NCI-H2171 treated with DMSO at 0.1 percent for 48 hours (cell line): ENCODE measurements around the gene SPATC1L.
"Not testable (repeated sequence)": the region's sequence is repeated elsewhere in the genome, so short reads cannot be mapped to it uniquely, and the experiment has no call there.

ENCODE experiments used
- DNase-seq: peaks from one replicate; lab custom pipeline; 2025; lab: John Stamatoyannopoulos, UW

SPATC1L gene

DNA sequence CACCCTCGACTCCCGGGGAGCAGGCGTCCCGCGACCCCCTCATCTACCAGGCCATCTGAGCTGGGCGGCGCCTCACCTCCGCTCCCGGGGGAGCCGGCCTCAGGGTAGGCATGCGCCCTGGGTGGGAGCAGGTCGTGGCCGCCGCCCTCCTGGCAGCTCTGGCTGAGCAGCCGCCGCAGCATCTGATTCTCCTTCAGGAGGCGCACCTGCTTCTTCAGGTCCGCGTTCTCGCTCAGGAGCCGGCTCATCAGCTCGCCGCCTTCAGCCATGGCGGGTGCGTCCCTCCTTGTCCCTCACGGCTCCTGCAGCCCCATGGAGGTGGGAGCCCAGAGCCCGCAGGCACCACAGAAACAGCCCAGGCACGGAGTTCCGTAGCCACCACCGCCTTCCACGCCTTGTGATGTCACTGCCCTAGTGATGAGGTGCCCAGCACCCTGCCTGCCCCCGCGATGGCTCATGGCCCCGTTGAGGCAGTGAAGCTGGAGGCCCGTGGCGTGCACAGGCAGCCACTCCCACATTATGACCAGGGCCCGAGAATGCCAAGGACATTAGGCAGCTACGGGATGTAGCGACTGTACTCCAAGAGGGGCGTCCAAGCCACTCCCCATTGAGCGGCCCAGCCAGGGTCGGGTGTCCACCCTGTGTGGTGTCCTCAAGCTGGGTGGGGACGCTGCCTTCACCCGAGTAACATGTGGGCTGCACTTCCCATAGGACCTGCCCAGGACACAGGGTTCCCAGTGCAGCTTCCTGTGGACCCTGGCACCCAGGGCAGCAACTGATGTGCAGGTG lies 1.5 kb downstream of the SPATC1L start:
- DNase-seq: no peak

DNA sequence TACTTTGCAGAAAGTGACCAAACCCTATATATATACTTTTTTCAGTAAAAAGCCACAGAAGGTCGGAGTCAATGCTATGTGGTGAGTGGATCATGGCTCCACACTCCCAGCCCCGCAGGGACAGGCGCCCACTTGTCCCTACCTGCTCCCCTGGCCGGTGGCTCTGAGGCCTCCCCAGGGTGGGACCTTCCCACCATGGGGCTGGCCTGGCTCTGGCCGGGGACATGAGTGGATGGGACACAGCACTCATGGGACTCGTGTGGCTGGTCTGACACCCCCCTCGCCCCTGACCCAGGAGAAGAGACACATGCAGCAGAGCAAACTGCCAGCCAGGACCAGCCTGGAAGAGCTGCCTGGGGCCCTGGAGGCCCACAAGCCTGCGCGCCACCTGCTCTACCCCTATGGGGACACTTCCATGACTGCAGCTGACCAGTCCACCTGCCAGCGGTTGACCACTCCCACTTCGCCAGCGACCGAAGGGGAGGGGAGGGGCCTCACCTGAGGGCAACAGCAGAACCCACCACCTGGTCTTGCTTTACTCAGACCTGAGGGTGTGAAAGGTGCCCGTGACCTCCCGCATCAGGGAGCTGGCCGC lies 2.2 kb downstream of the SPATC1L start:
- no peak for DNase-seq

- no peak for DNase-seq
Measured at GRCh38 chr21:46181436-46181835, 2.8 kb downstream of the SPATC1L start.

DNA sequence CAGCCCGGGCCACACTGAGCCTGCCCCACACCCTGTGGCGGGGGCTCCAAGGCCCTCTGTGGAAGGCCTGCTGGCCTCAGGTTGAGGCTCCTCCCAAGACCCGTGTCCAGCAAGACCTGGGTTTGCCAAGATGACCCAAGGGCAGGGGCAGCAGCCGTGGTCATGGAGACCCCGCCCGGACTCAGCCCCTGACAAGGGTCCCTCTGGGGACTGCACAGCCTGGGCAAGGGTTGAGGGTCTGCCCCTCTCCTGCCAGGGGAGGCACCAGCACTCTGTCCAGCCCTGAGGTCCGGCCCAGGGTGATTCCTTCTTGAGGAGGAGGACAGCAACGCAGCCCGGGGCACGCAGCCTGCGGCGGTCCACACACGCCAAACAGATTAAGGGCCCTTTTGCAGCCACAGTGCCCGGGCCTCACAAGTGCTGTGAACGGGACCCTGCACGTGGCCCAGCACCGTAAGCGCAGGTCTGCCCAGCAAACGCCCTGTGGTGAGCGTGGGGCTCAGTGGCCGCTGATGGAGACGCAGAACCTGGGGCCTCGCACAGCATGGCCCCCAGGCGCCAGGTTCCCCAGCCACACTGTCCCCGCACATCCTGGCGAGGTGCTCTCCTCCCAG lies 3.4 kb downstream of the SPATC1L start:
- no peak for DNase-seq

DNA sequence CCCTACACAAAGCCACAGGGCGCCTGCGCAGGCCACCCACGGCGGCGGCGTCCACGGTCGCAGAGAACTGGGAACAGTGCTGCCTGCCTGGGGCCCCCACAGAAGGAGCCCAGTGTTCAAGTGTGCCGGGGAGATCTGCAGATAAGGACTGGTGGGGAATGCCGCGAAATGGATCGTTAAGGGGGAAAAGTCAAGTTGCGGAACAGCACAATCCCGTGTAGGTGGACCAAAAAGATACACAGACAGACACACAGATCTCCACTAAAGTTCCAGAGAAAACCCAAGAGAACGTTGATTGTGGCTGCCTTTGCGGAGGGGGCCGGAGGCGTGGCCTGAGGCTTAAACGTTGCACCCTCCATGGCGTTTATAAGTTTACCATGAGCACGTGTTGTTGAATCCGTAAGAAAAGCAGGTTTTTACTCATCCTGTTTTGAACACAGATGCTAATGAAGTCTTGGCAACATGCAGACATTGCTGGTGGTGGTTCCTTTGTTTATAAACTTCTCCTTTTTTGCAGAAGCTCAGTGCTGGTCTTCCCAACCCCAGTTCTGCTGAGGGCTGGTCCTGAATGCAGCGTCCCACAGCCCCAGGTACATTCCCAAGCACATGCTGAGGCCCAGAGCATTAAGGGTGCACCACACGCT lies 4.1 kb downstream of the SPATC1L start:
- DNase-seq: no peak

DNA sequence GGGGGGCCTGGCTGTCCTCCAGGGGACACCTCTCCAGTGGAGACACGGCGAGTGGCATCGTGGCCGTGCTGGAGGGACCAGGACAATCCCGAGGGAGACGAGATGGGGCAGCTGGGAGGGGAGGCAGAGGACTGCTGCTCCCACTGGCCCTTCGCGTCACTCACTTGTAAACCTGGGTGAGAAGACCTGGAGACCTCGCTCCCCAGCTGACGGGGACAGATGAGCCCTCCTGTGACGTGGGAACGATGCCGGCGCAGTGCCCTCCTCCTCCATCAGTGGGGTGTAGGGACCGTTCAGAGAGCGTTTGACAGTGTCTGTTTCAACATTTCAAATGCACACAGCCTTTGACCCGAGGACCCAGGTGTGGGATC lies 4.6 kb downstream of the SPATC1L start:
- DNase-seq: no peak

DNA sequence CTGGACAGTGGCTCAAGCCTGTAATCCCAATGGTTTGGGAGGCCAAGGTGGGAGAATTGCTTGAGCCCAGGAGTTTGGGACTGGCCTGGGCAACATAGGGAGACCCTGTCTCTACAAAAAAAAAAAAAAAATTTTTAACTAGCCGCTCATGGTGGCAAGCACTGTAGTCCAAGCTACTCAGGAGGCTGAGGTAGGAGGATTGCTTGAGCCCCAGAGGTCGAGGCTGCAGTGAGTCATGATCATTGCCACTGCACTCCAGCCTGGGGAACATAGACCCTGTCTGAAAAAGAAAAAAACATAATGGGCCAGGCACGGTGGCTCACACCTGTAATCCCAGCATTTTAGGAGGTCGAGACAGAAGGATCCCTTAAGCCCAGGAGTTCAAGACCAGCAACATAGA lies 5.3 kb downstream of the SPATC1L start:
- DNase-seq: no peak

GRCh38 chr21:46176443-46177129 lies 7.7 kb downstream of the SPATC1L start:
- not testable (repeated sequence) for DNase-seq

DNA sequence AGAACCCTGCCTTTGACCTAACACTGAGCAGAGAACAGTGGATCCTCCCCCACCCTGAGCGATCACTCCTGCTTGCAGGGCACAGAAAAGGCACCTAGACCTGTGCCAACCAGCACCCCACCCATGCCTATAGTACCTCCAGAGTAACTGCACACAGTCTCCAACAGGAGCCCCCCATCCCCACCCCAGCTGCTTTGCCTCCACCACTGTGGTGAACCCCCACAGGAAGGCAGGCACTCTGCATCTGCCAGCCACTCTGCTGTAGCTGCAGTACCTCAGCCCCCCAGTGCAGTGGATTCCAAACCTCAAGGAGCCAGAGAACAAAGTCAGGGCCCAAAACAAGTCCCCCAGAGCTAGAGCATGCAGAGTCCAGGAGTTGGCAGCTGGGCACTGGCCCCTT lies 10.7 kb downstream of the SPATC1L start:
- DNase-seq: no peak

DNA sequence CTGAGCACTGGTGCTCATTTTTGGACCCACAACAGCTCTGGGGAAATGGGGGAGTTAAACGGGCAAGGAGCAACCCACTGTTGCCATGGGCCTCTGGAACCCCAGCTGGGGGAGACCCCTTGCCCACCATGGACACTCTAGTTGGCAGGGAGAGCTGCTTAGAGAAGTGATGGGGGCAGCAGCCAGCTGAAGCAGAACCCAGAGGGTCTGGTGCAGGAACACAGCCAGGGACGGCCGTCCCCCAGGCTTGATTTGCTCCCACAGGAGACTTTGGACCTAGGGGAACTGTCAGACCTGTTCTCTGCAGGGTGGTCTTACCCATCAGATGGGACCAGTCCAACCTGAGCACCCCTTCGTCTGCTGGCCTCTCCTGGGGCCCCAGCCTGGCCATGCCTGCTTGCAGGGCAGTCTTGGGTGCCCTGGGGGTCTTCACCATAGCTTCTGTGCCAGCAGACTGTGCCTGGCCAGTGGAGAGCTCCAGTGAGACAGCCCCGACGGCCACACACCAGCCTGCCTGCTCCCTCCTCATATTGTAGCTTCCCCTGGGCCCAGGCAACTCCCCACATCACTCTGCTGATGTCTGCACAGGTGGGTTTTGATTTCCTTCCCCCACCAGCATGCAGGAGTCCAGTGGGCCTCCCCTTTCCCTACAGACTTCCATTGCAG lies 11.3 kb downstream of the SPATC1L start:
- DNase-seq: no peak

DNA sequence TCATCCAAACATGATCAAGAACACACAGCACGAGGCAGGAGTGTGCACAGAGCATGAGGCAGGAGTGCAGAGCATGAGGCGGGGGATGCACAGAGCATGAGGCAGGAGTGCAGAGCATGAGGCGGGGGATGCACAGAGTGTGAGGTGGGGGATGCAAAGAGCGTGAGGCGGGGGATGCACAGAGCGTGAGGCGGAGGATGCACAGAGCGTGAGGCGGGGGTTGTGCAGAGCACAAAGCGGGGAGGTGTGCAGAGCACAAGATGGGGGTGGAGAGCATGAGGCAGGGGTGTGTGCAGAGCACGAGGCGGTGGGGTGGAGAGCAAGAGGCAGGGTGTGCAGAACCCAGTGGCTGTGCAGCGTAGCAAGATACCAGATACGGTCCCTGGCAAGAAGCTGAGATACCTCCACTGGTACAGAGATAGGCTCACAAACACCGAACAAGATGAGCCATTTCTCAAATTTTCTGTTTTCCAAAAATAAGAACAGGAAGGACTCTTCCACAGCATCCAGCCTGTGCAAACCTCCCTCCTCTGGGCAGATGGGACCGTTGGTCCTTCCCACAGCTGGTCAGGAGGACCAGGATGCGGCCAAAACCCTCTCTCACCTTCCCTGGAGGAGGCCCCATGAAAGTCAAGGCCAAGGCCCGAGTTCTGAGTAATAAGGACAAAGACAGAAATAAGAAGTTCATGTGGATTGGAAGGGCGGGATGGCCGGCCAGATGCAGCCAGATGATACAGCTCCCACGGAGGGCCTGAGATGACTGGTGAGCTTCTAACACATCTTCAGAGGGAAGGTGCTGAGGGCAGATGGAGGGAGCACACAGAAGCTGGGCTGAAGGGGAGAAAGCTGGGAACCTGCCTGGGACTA lies 12.0 kb downstream of the SPATC1L start:
- DNase-seq: no peak

DNA sequence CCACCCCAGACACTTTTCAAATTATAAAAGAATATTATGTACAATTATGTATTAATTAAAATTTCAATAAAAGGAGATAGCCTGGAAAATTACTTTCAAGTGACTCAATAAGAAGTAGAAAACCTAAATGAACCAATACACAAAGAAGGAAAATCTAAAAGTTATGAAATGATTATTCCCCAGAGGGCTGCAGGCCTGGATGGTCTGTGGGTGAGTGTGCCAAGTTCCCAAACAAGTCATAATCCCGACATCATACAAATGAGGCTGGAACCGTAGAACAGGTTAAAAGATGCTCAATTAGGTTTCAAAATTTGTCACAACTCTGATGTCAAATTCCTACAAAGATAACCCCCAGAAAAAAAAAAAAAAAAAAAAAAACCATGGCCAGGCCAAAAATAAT lies 12.7 kb downstream of the SPATC1L start:
- DNase-seq: no peak

DNA sequence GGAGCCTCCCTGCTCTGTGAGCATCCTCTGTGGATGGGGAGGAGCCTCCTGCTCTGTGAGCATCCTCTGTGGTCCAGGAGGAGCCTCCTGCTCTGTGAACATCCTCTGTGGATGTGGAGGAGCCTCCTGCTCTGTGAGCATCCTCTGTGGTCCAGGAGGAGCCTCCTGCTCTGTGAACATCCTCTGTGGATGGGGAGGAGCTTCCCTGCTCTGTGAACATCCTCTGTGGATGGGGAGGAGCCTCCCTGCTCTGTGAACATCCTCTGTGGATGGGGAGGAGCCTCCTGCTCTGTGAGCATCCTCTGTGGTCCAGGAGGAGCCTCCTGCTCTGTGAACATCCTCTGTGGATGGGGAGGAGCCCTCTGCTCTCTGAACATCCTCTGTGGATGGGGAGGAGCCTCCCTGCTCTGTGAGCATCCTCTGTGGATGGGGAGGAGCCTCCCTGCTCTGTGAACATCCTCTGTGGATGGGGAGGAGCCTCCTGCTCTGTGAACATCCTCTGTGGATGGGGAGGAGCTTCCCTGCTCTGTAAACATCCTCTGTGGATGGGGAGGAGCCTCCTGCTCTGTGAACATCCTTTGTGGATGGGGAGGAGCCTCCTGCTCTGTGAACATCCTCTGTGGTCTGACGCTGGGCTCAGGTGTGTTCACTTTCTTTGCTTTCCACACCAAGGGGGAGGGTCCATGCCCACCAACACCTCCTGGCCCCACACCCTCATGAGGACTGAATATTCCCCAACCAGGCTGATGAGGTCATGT lies 13.6 kb downstream of the SPATC1L start:
- DNase-seq: not testable (repeated sequence)

DNA sequence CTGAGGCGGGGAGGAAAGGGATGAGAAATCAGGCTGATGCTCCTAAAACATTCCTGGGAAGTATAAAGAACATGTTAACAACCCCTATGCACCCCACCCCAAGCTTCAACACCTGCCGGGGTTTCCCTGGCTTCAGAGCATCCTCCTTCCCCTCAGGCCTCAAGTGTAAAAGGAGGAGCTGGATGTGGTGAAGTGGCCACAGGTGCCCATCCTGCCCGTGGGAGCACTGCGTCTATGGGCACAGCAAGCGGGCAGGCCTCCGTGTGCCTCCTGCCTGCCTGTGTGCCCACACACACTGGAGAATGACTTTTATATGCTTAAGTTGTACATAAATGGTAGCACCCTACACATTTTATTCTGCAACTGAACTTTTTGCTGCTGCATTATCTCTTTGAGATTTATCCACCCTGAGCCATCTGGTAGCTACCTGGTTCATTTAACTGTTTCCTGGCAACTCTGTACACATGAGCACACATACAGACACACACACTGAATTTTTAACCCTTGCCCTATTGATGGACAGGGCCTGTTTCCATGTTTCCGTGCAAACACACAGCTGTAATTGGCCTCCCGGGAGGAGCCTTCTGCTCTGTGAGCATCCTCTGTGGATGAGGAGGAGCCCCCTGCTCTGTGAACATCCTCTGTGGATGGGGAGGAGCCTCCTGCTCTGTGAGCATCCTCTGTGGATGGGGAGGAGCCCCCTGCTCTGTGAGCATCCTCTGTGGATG lies 15.4 kb downstream of the SPATC1L start:
- DNase-seq: peak; percentile 97

DNA sequence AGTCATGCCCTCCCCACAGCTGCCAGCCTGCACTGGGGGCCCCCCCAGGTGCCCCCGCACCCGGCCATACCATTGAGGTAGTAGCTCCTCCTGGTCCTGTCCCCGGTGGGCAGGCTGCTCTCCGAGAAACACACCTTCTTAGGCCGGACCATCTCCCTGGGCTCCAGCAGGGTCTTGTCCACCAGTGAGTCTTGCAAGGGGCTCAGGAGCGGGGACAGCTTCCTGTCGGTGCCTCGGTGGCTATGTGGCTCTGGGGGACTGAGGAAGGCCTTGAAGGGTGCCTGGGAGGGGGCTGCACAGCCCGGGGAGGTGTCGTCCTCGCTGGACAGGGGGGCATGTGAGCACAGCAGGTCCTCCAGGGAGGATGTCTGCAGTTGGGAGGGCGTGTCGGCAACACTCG lies 16.0 kb downstream of the SPATC1L start:
- no peak for DNase-seq

- DNase-seq: no peak
Measured at GRCh38 chr21:46165098-46165497, 19.2 kb downstream of the SPATC1L start.

GRCh38 chr21:46163380-46163779 lies 20.9 kb downstream of the SPATC1L start:
- no peak for DNase-seq

DNA sequence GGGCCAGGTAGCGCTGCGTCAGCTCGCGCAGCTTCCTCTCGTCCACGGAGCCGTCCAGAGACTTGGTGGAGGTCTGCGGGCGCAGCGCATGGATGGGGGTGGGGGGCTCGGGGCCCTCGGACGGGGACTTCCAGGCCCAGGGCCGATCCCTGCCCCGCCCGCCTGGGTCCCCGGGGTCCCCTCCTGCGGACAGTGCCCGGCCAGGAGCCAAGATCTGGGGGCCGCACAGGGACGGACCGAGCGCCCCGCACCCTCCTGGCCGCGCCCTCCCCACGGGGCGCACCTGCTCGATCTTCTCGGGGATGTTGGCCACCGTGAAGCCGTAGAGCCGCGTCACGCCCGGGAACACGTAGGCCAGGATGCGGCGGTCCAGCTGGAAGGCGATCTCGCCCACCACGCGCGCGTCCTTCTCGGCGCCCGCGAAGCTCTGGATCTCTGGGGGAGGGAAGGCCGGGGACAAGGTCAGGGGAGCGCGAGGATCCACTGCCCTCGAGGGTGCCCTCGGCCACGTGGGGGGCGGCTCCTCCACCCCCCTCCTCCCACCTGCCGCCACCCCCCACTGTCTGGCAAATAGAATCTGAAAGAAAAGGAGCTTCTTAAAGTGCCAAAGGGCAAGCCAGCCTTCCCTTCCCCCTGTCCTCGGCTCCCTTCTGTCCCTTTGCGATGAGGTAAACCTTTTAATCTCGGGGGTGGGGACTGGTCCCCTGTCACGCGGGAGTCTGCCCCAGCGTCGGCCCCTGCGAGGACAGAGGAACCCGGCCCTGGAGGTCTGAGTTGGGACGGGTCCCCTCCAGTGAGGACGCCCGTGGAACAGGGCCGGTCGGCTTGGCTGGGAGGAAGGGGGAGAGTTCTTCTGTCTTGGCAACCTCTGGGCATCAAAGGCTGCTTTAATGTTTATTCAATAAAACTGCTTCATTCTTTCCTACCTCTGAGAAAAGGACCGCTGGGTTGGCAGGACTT lies 22.3 kb downstream of the SPATC1L start:
- DNase-seq: no peak
